Mesodermal cell (in vitro differentiated cells): ENCODE measurements around the gene LRP6.

ENCODE experiments used
- H3K27ac ChIP-seq: 2 replicates; pipeline ENCODE4 v1.7.0; 2013; ENCODE audit warnings: mild to moderate bottlenecking, low read depth, low read length, moderate library complexity; ENCODE audit not compliant: severe bottlenecking
- H3K36me3 ChIP-seq: 2 replicates; pipeline ENCODE4 v1.7.1; 2013; ENCODE audit warnings: mild to moderate bottlenecking, low read length, moderate library complexity; ENCODE audit not compliant: control insufficient read depth, insufficient read depth
- H3K4me1 ChIP-seq: one replicate; pipeline ENCODE4 v1.7.1; 2013; ENCODE audit warnings: mild to moderate bottlenecking, low read length; ENCODE audit not compliant: insufficient read depth, control insufficient read depth, poor library complexity, severe bottlenecking
- H3K4me3 ChIP-seq: 2 replicates; pipeline ENCODE4 v1.7.0; 2013; ENCODE audit warnings: low read length, control low read depth, mild to moderate bottlenecking; ENCODE audit not compliant: insufficient read depth, poor library complexity, severe bottlenecking; ENCODE audit errors: extremely low read depth
- H3K9me3 ChIP-seq: 2 replicates; pipeline ENCODE4 v1.7.1; 2013; ENCODE audit warnings: mild to moderate bottlenecking, low read length, moderate library complexity; ENCODE audit not compliant: control insufficient read depth
- WGBS, 2 experiments: methylation state at CpG; one replicate each; pipeline ENCODE4 v1.1.5; 2013; ENCODE audit warnings: missing lambda C conversion rate in 2 of 2; ENCODE audit not compliant: insufficient coverage in 2 of 2; 5-methylcytosine and 5-hydroxymethylcytosine counted together

The LRP6 gene

DNA sequence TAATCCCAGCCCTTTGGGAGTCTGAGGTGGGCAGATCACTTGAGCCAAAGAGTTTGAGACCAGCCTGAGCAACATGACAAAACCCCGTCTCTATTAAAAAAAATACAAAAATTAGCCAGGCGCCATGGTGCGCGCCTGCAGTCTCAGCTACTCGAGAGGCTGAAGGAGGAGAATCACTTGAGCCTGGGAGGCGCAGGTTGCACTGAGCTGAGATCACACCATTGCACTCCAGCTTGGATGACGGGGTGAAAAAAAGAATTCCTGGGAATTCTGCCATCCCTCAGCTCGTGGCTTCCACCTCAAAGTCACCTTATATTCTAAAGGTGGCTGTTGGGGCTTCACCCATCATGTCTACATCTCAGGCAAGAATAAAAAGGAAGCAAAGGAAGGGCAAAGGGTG is 183.2 kb downstream of the LRP6 start:
- H3K27ac ChIP-seq, result no peak overlapping the region
- H3K9me3 ChIP-seq, result no peaks in the 10 kb centered on the region
- 65 to 75% methylated on average over 4 to 7 of the region's 8 CpGs for whole genome bisulfite sequencing, 2 experiments
- no peak overlapping the region for H3K4me3 ChIP-seq
- H3K4me1 ChIP-seq, result peaks cover 25% of the 10 kb centered on the region
- H3K36me3 ChIP-seq, result no peaks in the 10 kb centered on the region

DNA sequence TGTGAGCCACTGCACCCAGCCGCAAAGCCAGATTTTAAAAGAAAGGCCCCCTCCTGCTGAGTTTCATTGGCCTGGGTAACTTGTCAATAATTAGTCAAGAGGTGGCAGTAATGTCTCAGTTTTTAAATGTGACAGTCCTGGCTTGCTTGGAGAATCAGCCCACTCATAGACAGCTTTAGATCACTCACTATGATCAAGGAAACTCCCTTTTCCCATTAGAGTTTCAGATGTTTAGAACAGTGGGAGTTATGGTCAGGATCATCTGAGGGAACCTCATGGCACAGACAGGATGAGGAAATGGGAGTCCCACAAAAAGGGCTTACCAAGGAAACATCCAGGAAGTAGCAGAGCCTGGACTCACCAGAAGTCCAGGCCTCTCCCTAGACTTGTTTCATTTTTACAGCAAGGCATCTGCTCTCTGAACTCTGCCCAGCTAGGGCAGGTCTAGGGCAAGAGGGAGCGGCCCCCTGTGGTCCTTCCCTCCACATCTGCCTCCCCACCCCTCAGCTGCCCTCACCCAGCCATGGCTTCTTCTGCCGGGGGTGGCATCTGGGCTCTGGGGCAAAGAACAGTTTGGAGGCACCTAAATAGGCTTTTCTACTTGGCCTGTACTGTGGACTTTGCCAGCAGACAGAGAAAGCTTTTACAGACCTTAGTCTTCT is 184.9 kb downstream of the LRP6 start:
- WGBS, 2 experiments, result 80 to 94% methylated on average over 1 to 3 of the region's 3 CpGs
- Histone ChIP-seq H3K27ac (no peak overlapping the region), H3K36me3 (no peaks in the 10 kb centered on the region), H3K9me3 (no peaks in the 10 kb centered on the region), H3K4me3 (no peak overlapping the region), H3K4me1 (peaks cover 19% of the 10 kb centered on the region)

DNA sequence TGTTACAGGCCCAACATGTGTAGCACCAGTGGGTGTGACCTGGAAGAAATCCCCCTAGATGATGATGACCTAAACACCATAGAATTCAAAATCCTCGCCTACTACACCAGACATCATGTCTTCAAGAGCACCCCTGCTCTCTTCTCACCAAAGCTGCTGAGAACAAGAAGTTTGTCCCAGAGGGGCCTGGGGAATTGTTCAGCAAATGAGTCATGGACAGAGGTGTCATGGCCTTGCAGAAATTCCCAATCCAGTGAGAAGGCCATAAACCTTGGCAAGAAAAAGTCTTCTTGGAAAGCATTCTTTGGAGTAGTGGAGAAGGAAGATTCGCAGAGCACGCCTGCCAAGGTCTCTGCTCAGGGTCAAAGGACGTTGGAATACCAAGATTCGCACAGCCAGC is 187.6 kb downstream of the LRP6 start:
- Histone ChIP-seq H3K4me1 (peaks cover 14% of the 10 kb centered on the region), H3K27ac (no peak overlapping the region), H3K9me3 (no peaks in the 10 kb centered on the region), H3K4me3 (no peak overlapping the region), H3K36me3 (no peaks in the 10 kb centered on the region)
- WGBS, 2 experiments, result 96 to 100% methylated on average over 4 of the region's 5 CpGs

DNA sequence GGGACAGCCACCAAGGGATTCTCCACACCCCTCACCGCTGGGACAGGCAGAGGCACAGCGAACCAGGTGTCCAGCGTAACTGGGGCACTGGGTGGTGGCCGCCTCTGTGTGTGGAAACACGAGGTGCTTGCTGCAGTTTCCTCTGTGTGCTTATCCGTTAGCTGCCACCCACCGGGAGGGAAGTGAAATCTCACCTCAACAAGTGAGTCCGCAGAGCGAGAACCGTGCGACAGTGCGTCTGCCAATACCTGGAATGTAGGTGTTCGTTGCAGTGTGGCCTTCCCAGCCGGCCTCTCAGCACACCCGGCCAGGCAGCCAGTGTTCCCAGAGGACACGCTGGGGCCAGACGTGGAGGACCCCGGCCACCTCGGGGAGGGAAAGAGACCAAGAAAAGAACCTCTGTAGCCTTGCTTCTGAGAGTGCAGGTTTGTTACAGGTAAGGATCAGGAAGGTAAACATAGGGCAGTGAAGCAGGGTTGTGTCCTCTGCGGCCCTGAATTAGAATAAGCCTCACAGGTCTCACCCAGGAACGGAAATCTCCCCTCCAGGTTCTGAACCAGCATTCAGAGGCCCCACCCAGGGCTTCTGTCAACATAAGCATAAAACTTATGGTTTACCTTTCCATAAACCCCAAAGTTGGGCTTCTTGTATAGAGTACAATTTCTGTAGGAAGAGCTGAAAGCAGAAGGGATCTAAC is 194.6 kb downstream of the LRP6 start:
- Histone ChIP-seq H3K4me1 (no peaks in the 10 kb centered on the region), H3K36me3 (no peaks in the 10 kb centered on the region), H3K9me3 (no peaks in the 10 kb centered on the region), H3K4me3 (no peak overlapping the region), H3K27ac (no peak overlapping the region)
- WGBS, 2 experiments, result 84 to 86% methylated on average over 19 to 21 of the region's 21 CpGs

DNA sequence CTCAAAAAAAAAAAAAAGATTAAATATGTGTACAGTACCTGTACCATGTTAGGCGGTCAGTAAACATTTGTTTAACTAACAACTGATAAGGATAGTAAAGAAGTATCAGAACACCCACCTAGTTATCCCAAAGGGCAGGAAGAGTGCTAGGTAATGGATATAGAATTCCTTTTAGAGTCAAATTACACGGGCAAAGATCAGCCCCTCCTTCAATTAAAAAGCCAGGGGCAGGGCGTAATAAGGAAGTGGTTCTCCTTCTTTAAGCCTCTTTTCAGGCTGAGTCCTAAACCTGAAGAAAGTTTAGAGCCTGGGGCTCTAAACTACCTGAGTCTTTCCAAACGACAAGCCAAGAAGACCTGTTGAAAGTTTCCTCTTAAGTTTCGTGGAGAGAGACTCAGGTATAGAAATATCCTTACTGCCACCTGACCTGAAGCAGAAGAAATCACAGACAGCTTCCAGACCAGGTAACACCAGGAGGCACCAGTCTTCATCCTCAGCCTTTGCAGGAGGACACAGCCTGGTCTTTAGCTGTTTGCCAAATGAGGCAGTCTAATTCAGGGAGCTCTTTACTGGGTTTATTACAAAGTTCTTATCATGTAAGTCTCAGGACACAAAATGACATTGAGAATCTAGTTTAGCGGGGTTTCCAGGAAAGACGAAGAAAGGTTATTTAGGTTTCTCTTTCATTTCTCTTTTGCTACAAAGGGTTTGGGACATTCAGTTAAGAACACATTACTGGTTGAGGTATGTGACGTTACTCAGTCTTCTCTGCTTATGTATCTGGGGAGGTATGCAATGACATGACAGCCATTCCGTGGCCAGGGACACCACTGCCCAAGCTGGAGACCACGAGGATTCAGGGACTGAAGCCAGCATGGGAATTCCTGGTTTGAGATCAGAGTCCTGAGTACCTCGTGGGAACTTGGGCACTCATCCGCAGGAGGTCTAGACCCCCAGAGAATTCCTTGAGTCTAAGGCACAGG is 195.9 kb downstream of the LRP6 start, which contains the start of gene BCL2L14:
TSS of gene BCL2L14 (plus strand) at position 266 of the 983 bp plus-strand sequence. CDS start 8,367 bp downstream, outside the sequence.
- no peaks in the 10 kb centered on the region for H3K4me1 ChIP-seq
- no peaks in the 10 kb centered on the region for H3K36me3 ChIP-seq
- no peak within 1 kb of the TSS for H3K4me3 ChIP-seq
- H3K27ac ChIP-seq, result no peak within 1 kb of the TSS
- no peaks in the 10 kb centered on the region for H3K9me3 ChIP-seq
- 78 to 86% methylated on average over 8 of the region's 12 CpGs for whole genome bisulfite sequencing, 2 experiments

DNA sequence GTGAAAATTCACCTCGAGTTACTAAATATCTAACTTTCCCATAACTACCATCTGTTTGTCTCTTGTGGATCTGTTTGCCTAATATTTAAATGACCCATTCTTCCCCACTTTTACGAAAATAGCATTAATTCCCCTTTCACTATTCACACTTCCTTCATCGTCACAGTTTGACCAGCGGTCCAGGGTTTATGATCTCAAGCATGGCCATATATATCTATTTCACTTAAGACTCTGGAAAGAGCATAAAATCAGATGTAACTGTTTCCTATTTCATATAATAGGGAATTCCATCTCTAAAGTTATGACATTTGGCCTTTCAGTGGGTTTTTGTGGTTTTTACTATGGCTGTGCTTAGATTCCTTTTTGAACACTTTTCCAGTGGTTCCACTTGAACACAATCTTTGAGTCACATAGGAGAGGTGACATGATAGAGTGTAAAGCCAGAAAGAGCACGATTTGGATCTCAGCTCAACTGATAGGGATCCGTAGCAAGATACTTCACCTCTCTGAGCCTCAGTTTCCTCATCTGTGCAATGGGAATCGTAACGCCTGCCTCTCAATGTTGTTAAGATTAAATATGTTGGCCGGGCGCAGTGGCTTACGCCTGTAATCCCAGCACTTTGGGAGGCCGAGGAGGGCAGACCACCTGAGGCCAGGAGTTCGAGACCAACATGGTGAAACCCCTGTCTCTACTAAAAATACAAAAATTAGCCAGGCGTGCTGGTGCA is 196.9 kb downstream of the LRP6 start:
- no peaks in the 10 kb centered on the region for H3K4me1 ChIP-seq
- no peak overlapping the region for H3K4me3 ChIP-seq
- 87 to 93% methylated on average over 8 to 10 of the region's 14 CpGs for WGBS, 2 experiments
- no peaks in the 10 kb centered on the region for H3K36me3 ChIP-seq
- H3K27ac ChIP-seq, result no peak overlapping the region
- no peaks in the 10 kb centered on the region for H3K9me3 ChIP-seq

DNA sequence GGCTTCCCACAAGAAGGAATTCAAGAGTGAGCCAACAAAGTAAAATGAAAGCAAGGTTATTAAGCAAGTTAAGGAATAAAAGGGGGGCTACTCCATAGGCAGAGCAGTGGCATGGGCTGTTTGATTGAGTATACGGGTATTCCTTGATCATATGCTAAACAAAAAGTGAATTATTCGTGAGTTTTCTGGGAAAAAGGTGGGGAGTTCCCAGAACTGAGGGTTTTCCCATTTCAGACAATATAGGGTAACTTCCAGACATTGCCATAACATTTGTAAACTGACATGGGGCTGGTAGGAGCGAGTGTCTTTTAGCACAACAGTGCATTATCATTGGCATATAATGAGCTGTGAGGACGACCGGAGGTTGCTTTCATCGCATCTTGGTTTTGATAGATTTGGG is 198.1 kb downstream of the LRP6 start:
- no peak overlapping the region for H3K4me3 ChIP-seq
- H3K9me3 ChIP-seq, result no peaks in the 10 kb centered on the region
- WGBS, 2 experiments, result 84 to 87% methylated on average over 5 of the region's 6 CpGs
- H3K36me3 ChIP-seq, result no peaks in the 10 kb centered on the region
- H3K4me1 ChIP-seq, result no peaks in the 10 kb centered on the region
- no peak overlapping the region for H3K27ac ChIP-seq
